Right atrium auricular region (tissue), 2 donors: Measurements from ENCODE around the gene C22orf15. TPM values are rescaled to one million over a fixed set of nuclear protein-coding genes. Genes with fewer than 3 reads are reported as not detected.
A peak's percentile ranks its signal among the peaks of the same experiment; 100 is the strongest.

Experiments
- DNase-seq: peaks from one replicate; pipeline ENCODE4 v3.0.0-alpha.2; 2019; ENCODE audit warnings: low spot score
- H3K27ac ChIP-seq, 2 donors: fragments of 200-600 bp; sonication (generic); 1 replicate in 1 of 2; 2 replicates in 1 of 2; pipeline ENCODE4 v1.5.1; 2016 to 2019
- H3K27me3 ChIP-seq, 2 donors: fragments of 200-600 bp; sonication (generic); one replicate each; pipeline versions ENCODE4 v1.5.1 to v1.6.0; 2017 to 2019
- H3K36me3 ChIP-seq: fragments of 200-600 bp; sonication (generic); one replicate; pipeline ENCODE4 v1.5.1; 2016
- H3K4me1 ChIP-seq, 2 donors: fragments of 200-600 bp; sonication (generic); one replicate each; pipeline versions ENCODE4 v1.5.1 to v1.6.0; 2017 to 2019
- H3K4me3 ChIP-seq, 2 donors: fragments of 200-600 bp; sonication (generic); 1 replicate in 1 of 2; 2 replicates in 1 of 2; pipeline ENCODE4 v1.5.1; 2017 to 2019; ENCODE audit warnings: mild to moderate bottlenecking in 1 of 2, moderate library complexity in 1 of 2
- H3K9me3 ChIP-seq, 2 donors: fragments of 200-600 bp; sonication (generic); one replicate each; pipeline ENCODE4 v1.5.1; 2019
- total RNA-seq, 2 donors: library from RNA; depleted of rRNA; stranded (reverse); fragments of >200 nt; gene quantifications; one replicate each; pipeline ENCODE4 v1.1.0, GENCODE V29; 2016
- TF ChIP-seq, protein P1 (sequence below), 2 donors: fragments of 200-600 bp; sonication (generic); IDR thresholded peaks; one replicate each; pipeline ENCODE4 v1.5.1; 2019; ENCODE audit warnings: antibody characterized with exemption in 2 of 2

The C22orf15 gene
- total RNA-seq, 2 donors from 2014 or later = not detected

DNA sequence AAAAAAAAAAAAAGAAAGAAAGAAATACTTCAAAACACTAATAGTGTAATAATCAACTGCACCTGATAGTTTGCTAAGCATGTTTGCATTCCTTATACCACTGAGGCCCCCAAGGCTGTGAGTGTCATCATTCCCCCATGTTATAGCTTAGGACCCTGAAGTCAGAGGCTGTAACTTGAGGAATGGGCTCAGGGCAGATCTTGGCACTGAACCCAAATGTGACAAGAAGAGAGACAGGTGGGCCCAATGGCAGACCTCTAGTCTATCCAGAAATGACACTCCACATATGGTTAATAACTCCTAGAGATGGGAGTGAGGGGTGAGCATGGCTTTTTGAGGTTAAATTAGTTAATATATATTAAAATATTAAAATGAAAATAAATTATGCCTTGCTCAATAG, 25.1 kb upstream of the C22orf15 start:
- H3K4me3 ChIP-seq = no peak overlapping the region
- H3K27me3 ChIP-seq = no peaks in the 10 kb centered on the region
- H3K36me3 ChIP-seq = peaks cover 11% of the 10 kb centered on the region
- no peak overlapping the region for H3K27ac ChIP-seq
- H3K4me1 ChIP-seq = peaks cover 0 to 10% of the 10 kb centered on the region in 2 donors
- no peak for DNase-seq
- H3K9me3 ChIP-seq = no peaks in the 10 kb centered on the region
- TF ChIP-seq, protein P1, sequence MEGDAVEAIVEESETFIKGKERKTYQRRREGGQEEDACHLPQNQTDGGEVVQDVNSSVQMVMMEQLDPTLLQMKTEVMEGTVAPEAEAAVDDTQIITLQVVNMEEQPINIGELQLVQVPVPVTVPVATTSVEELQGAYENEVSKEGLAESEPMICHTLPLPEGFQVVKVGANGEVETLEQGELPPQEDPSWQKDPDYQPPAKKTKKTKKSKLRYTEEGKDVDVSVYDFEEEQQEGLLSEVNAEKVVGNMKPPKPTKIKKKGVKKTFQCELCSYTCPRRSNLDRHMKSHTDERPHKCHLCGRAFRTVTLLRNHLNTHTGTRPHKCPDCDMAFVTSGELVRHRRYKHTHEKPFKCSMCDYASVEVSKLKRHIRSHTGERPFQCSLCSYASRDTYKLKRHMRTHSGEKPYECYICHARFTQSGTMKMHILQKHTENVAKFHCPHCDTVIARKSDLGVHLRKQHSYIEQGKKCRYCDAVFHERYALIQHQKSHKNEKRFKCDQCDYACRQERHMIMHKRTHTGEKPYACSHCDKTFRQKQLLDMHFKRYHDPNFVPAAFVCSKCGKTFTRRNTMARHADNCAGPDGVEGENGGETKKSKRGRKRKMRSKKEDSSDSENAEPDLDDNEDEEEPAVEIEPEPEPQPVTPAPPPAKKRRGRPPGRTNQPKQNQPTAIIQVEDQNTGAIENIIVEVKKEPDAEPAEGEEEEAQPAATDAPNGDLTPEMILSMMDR (IDR thresholded peaks at IDR 0.05) = no peak

DNA sequence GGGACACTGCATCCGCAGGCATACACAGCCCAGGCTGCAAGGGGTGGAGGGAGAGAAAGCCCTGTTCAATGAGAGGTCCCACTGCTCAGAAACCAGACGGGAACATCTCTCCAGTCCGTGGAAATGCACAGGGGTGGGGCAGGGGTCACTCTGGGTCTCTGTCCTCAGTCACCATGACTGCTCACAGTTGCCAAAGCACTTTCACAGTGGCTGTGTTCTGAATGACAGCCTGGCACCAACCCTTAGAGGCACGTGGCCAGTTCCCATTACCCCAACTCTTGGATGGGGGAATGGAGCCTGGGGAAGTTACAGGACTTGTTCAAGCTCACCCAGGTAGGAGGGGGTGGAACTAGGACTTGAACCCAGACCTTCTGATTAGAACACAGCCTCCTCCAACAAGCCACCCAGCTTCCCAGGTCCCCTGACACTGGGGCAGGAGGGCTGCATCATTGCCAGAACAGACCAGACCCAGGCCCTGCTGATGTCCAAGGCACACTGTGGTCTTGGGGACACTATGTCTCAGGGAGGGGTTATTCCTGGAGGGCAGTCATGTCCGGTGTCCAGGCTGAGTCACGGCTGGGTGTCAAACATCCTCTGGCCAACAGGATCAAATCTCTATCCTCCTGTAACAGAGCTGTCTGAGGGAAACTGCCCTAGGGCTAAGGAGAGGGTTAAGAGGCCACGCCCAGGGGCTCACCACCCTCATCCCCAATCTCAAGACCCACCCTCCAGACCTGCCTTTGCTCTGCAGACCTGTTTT, 20.1 kb upstream of the C22orf15 start:
- TF ChIP-seq, protein P1 (IDR thresholded peaks at IDR 0.05) = no peak
- peaks cover 35% of the 10 kb centered on the region for H3K36me3 ChIP-seq
- H3K4me1 ChIP-seq = peaks cover 0 to 14% of the 10 kb centered on the region in 2 donors
- peak; percentile 62 for DNase-seq
- H3K4me3 ChIP-seq = no peak overlapping the region
- H3K27me3 ChIP-seq = no peaks in the 10 kb centered on the region
- H3K9me3 ChIP-seq = no peaks in the 10 kb centered on the region
- peak overlapping the region; percentile 4 to 22 for H3K27ac ChIP-seq

DNA sequence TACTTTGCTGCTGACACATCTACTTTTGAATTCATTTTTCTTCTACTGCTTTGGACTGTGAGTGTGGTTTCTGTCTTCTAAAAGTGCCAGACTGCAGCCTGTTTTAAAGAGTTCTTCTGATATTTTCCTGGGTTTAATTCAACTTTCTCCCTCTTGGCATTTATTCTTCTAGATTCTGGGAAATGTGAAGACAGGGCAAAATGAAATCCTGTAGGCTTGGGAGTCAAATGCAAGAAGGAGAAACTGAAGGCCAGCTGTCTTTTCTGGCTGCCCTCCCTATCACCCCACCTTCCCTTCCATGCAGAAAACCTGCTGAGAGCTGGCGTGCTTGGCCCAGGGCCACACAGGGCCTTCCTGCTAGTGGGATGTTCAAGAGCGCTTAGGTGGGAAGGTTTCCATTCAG, 19.5 kb upstream of the C22orf15 start:
- TF ChIP-seq, protein P1 (IDR thresholded peaks at IDR 0.05) = no peak
- Histone ChIP-seq H3K9me3 (no peaks in the 10 kb centered on the region), H3K4me1 (peaks cover 0 to 14% of the 10 kb centered on the region in 2 donors), H3K36me3 (peaks cover 35% of the 10 kb centered on the region), H3K4me3 (no peak overlapping the region), H3K27me3 (no peaks in the 10 kb centered on the region), H3K27ac (no peak overlapping the region)
- no peak for DNase-seq

DNA sequence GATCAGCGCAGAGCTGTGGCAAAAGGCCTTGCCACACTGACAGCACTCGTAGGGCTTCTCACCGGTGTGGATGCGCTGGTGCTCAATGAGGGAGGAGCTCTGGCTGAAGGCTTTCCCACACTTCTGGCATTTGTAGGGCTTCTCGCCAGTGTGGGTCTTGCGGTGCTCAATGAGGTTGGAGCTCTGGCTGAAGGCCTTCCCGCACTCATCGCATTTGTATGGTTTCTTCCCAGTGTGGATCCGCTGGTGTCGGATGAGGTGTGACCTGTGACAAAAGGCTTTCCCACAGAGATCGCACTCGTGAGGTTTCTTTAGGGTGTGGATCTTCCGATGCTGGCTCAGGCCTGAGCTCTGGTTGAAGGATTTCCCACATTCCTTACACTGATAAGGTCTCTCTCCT, 18.8 kb upstream of the C22orf15 start:
- no peak overlapping the region for H3K4me3 ChIP-seq
- H3K27me3 ChIP-seq = no peaks in the 10 kb centered on the region
- no peak for DNase-seq
- H3K9me3 ChIP-seq = no peaks in the 10 kb centered on the region
- TF ChIP-seq, protein P1 (IDR thresholded peaks at IDR 0.05) = no peak
- no peak overlapping the region for H3K27ac ChIP-seq
- peaks cover 35% of the 10 kb centered on the region for H3K36me3 ChIP-seq
- peaks cover 0 to 14% of the 10 kb centered on the region in 2 donors for H3K4me1 ChIP-seq

DNA sequence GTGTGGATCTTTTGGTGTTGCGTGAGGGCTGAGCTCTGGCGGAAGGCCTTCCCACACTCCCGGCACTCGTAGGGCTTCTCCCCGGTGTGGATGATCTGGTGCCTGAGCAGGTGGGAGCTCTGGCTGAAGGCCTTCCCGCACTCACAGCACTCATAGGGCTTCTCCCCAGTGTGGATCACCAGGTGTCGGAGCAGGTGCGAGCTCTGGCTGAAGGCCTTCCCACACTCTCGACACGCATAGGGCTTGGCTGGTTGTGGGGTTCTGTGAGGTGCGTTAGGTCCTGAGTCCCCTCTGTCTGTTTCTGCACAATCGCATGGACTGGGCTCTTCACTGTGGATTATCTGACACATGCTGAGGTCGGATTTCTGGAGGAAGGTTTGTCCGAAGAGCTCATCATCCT, 18.3 kb upstream of the C22orf15 start:
- Histone ChIP-seq H3K4me3 (no peak overlapping the region), H3K27ac (no peak overlapping the region)

More for the DNA sequence above, 18.3 kb upstream of the C22orf15 start:
- no peaks in the 10 kb centered on the region for H3K27me3 ChIP-seq
- peaks cover 35% of the 10 kb centered on the region for H3K36me3 ChIP-seq
- TF ChIP-seq, protein P1 (IDR thresholded peaks at IDR 0.05) = no peak
- H3K4me1 ChIP-seq = peaks cover 0 to 15% of the 10 kb centered on the region in 2 donors
- DNase-seq = no peak
- no peaks in the 10 kb centered on the region for H3K9me3 ChIP-seq
